GM18526 (cell line): ENCODE results near the gene CDK11B.

Source experiments
- POLR2A ChIP-seq: IDR thresholded peaks from 3 replicates; pipeline ENCODE4 v1.6.1; 2011; ENCODE audit not compliant: insufficient read length; ENCODE audit errors: extremely low read depth

The CDK11B gene

GRCh38 chr1:1620433-1621139, 38.2 kb downstream of the CDK11B start:
- no peak for TF ChIP-seq POLR2A

GRCh38 chr1:1619917-1620361, 38.9 kb downstream of the CDK11B start:
- no peak for TF ChIP-seq POLR2A

- no peak for TF ChIP-seq POLR2A
Observed at GRCh38 chr1:1618396-1619068, 40.3 kb downstream of the CDK11B start.

- no peak for TF ChIP-seq POLR2A
Observed at GRCh38 chr1:1617925-1618324, 40.9 kb downstream of the CDK11B start.

- TF ChIP-seq POLR2A, result no peak
Observed at GRCh38 chr1:1617516-1617915, 41.3 kb downstream of the CDK11B start.

- no peak for TF ChIP-seq POLR2A
Observed at GRCh38 chr1:1616838-1617237, 42.0 kb downstream of the CDK11B start.

- TF ChIP-seq POLR2A, result no peak
Observed at GRCh38 chr1:1616045-1616790, 42.6 kb downstream of the CDK11B start.

- peak; percentile 65 for TF ChIP-seq POLR2A
Observed at GRCh38 chr1:1615256-1616044, 43.4 kb downstream of the CDK11B start, which contains the start of gene MIB2. Gene MIB2 (plus strand): TSS chr1:1615500. CDS start chr1:1623453, 7,953 bp downstream.

- no peak for TF ChIP-seq POLR2A
Observed at GRCh38 chr1:1614954-1615255, 43.9 kb downstream of the CDK11B start.

GRCh38 chr1:1614204-1614953, 44.4 kb downstream of the CDK11B start:
- TF ChIP-seq POLR2A, result no peak

- no peak for TF ChIP-seq POLR2A
Observed at GRCh38 chr1:1613509-1614082, 45.2 kb downstream of the CDK11B start.

- no peak for TF ChIP-seq POLR2A
Observed at GRCh38 chr1:1612104-1612400, 46.8 kb downstream of the CDK11B start.

GRCh38 chr1:1610796-1611195, 48.0 kb downstream of the CDK11B start:
- TF ChIP-seq POLR2A, result no peak

GRCh38 chr1:1609822-1610485, 48.9 kb downstream of the CDK11B start:
- TF ChIP-seq POLR2A, result no peak
